Measurements from ENCODE around the gene RASAL2. TPM values are rescaled to one million over a fixed set of nuclear protein-coding genes. Genes with fewer than 3 reads are reported as not detected.

Gene RASAL2
- total and polyA plus RNA-seq, 2 of the 13 experiments (the other 11 are each of a cell fraction or from before 2014, with no cell fraction given): 5.4 to 5.9 TPM

DNA sequence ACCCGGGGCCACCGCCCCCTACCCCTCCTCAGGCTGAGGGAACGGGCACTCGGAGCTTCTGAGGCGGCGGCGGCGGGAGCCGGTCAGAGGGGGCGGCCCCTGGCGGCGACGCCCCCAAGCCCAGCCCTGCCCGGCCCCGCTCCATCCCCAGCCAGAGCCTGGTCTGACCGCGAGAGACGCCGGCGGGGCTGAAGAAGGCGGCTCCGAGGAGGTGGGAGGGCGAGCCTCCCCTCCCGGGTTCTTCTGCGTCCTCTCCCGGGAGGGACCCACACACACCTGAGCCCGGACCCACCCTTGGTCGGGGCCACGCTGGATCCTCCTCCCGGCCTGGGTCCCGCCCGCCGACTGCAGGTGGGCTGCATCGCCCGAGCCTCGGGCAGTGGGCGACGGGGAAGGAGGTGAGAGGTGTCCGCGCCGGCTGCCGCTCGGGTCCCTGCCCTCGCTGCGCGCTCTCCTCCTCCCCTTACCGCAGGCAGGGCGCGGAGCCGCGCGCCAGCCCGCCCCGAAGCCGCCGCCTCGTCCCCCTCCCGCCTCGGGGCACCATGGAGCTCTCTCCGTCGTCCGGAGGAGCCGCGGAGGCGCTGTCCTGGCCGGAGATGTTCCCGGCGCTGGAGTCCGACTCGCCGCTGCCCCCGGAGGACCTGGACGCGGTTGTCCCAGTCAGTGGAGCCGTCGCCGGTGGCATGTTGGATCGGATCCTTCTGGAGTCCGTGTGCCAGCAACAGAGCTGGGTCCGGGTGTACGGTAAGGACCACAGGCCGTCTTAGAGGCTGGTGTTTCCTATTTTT is at the start of gene RASAL2 (continued):
- TF ChIP-seq, protein P1, sequence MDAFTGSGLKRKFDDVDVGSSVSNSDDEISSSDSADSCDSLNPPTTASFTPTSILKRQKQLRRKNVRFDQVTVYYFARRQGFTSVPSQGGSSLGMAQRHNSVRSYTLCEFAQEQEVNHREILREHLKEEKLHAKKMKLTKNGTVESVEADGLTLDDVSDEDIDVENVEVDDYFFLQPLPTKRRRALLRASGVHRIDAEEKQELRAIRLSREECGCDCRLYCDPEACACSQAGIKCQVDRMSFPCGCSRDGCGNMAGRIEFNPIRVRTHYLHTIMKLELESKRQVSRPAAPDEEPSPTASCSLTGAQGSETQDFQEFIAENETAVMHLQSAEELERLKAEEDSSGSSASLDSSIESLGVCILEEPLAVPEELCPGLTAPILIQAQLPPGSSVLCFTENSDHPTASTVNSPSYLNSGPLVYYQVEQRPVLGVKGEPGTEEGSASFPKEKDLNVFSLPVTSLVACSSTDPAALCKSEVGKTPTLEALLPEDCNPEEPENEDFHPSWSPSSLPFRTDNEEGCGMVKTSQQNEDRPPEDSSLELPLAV (CRISPR knock-in tag; conservative IDR thresholded peaks at IDR 0.05; ENCODE audit: low read depth): no peak
- no peak for TF ChIP-seq IKZF1 (IDR thresholded peaks at IDR 0.05)
- no peak for TF ChIP-seq SSRP1 (CRISPR knock-in tag; IDR thresholded peaks at IDR 0.05)
- TF ChIP-seq ISX (CRISPR knock-in tag; conservative IDR thresholded peaks at IDR 0.05): 0 out of 2 replicates have a peak, but pooled peaks have one; percentile 42
- TF ChIP-seq, protein P2, sequence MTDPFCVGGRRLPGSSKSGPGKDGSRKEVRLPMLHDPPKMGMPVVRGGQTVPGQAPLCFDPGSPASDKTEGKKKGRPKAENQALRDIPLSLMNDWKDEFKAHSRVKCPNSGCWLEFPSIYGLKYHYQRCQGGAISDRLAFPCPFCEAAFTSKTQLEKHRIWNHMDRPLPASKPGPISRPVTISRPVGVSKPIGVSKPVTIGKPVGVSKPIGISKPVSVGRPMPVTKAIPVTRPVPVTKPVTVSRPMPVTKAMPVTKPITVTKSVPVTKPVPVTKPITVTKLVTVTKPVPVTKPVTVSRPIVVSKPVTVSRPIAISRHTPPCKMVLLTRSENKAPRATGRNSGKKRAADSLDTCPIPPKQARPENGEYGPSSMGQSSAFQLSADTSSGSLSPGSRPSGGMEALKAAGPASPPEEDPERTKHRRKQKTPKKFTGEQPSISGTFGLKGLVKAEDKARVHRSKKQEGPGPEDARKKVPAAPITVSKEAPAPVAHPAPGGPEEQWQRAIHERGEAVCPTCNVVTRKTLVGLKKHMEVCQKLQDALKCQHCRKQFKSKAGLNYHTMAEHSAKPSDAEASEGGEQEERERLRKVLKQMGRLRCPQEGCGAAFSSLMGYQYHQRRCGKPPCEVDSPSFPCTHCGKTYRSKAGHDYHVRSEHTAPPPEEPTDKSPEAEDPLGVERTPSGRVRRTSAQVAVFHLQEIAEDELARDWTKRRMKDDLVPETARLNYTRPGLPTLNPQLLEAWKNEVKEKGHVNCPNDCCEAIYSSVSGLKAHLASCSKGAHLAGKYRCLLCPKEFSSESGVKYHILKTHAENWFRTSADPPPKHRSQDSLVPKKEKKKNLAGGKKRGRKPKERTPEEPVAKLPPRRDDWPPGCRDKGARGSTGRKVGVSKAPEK (CRISPR knock-in tag; IDR thresholded peaks at IDR 0.05; ENCODE audit: borderline replicate concordance): no peak
- no peak for TF ChIP-seq ZNF431 (CRISPR knock-in tag; IDR thresholded peaks at IDR 0.05; ENCODE audit: borderline replicate concordance, low read depth)
- TF ChIP-seq, protein P3, sequence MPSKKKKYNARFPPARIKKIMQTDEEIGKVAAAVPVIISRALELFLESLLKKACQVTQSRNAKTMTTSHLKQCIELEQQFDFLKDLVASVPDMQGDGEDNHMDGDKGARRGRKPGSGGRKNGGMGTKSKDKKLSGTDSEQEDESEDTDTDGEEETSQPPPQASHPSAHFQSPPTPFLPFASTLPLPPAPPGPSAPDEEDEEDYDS (CRISPR knock-in tag; IDR thresholded peaks at IDR 0.05): no peak
- TF ChIP-seq NR2F2 (IDR thresholded peaks at IDR 0.05; ENCODE audit: borderline replicate concordance, low read depth): no peak
- no peak for TF ChIP-seq ZNF430 (CRISPR knock-in tag; IDR thresholded peaks at IDR 0.05)
- TF ChIP-seq, protein P4, sequence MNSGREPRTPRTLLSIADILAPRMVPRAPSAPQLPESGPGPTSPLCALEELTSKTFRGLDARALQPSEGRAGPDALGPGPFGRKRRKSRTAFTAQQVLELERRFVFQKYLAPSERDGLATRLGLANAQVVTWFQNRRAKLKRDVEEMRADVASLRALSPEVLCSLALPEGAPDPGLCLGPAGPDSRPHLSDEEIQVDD (CRISPR knock-in tag; IDR thresholded peaks at IDR 0.05; ENCODE audit: borderline replicate concordance): no peak
- TF ChIP-seq, protein P5, sequence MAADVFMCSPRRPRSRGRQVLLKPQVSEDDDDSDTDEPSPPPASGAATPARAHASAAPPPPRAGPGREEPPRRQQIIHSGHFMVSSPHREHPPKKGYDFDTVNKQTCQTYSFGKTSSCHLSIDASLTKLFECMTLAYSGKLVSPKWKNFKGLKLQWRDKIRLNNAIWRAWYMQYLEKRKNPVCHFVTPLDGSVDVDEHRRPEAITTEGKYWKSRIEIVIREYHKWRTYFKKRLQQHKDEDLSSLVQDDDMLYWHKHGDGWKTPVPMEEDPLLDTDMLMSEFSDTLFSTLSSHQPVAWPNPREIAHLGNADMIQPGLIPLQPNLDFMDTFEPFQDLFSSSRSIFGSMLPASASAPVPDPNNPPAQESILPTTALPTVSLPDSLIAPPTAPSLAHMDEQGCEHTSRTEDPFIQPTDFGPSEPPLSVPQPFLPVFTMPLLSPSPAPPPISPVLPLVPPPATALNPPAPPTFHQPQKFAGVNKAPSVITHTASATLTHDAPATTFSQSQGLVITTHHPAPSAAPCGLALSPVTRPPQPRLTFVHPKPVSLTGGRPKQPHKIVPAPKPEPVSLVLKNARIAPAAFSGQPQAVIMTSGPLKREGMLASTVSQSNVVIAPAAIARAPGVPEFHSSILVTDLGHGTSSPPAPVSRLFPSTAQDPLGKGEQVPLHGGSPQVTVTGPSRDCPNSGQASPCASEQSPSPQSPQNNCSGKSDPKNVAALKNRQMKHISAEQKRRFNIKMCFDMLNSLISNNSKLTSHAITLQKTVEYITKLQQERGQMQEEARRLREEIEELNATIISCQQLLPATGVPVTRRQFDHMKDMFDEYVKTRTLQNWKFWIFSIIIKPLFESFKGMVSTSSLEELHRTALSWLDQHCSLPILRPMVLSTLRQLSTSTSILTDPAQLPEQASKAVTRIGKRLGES (CRISPR knock-in tag; IDR thresholded peaks at IDR 0.05; ENCODE audit: borderline replicate concordance): no peak
- no peak for TF ChIP-seq NFIC (IDR thresholded peaks at IDR 0.05; ENCODE audit: low read length)
- no peak for TF ChIP-seq SOX13 (IDR thresholded peaks at IDR 0.05)
- TF ChIP-seq SOX13 (CRISPR knock-in tag; conservative IDR thresholded peaks at IDR 0.05 in 1 of 2, IDR thresholded peaks at IDR 0.05 in 1 of 2): 0 out of 4 replicates have a peak, but pooled peaks of 1 of the 2 experiments have one; percentile 1
- 0 out of 2 replicates have a peak, but pooled peaks have one; percentile 33 for TF ChIP-seq ZNF441 (CRISPR knock-in tag; IDR thresholded peaks at IDR 0.05; ENCODE audit: borderline replicate concordance)

Data from HepG2 (cell line).